DLD1 (cell line): Measurements from ENCODE around the gene INTS11.

Experiments used
- in situ Hi-C: cut with HindIII; loops from 2 replicates; pipeline ENCODE4 v1.10.0; 2017; ENCODE audit warnings: low sequenced_read_pairs

The INTS11 gene

GRCh38 chr1:1287288-1288110 lies 37.0 kb downstream of the INTS11 start:
- in situ Hi-C loops = no loop called here

- in situ Hi-C loops = no loop called here
Measured at GRCh38 chr1:1286313-1287261, 37.9 kb downstream of the INTS11 start.

GRCh38 chr1:1285611-1286311 lies 38.7 kb downstream of the INTS11 start:
- in situ Hi-C loops = no loop called here

GRCh38 chr1:1285102-1285571 lies 39.3 kb downstream of the INTS11 start:
- in situ Hi-C loops = no loop called here

GRCh38 chr1:1284221-1285101 lies 40.0 kb downstream of the INTS11 start:
- in situ Hi-C loops = no loop called here

GRCh38 chr1:1283821-1284220 lies 40.6 kb downstream of the INTS11 start:
- in situ Hi-C loops = no loop called here

GRCh38 chr1:1282998-1283397 lies 41.5 kb downstream of the INTS11 start:
- in situ Hi-C loops = no loop called here

- in situ Hi-C loops = no loop called here
Measured at GRCh38 chr1:1281533-1282321, 42.7 kb downstream of the INTS11 start.

GRCh38 chr1:1280782-1281481 lies 43.5 kb downstream of the INTS11 start:
- in situ Hi-C loops = no loop called here

- in situ Hi-C loops = no loop called here
Measured at GRCh38 chr1:1279028-1279427, 45.4 kb downstream of the INTS11 start.

GRCh38 chr1:1278620-1279019 lies 45.8 kb downstream of the INTS11 start:
- in situ Hi-C loops = no loop called here

- in situ Hi-C loops = no loop called here
Measured at GRCh38 chr1:1275836-1276235, 48.6 kb downstream of the INTS11 start.

- in situ Hi-C loops = no loop called here
Measured at GRCh38 chr1:1274931-1275431, 49.5 kb downstream of the INTS11 start.

- in situ Hi-C loops = no loop called here
Measured at GRCh38 chr1:1274299-1274930, 50.0 kb downstream of the INTS11 start.

GRCh38 chr1:1273512-1274298 lies 50.8 kb downstream of the INTS11 start, which contains the start of gene UBE2J2:
UBE2J2 (minus strand) TSS chr1:1273854; CDS start chr1:1267992, 5,862 bp downstream.
- in situ Hi-C loops = no loop called here

- in situ Hi-C loops = no loop called here
Measured at GRCh38 chr1:1273209-1273511, 51.3 kb downstream of the INTS11 start.
